Measurements from ENCODE around the gene CUEDC1.
"Not testable (repeated sequence)": the region's sequence is repeated elsewhere in the genome, so short reads cannot be mapped to it uniquely, and the experiment has no call there.

Gene CUEDC1

DNA sequence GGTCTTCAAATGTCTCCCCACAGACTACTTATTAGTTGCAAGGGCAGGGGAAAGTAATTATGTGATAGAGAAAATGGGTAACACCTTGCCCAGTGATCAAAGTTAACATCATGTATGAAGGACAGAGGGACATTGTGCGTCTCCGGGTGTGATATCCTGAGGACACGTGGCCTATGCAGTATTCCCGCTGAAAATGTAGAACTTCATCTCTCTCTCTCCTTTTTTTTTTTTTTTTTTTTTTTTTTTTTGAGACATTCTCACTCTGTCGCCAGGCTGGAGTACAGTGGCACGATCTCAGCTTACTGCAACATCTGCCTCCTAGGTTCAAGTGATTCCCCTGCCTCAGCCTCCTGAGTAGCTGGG, 7.9 kb upstream of the CUEDC1 start:
- Histone ChIP-seq H3K27me3 (ENCODE audit: control insufficient read depth in 3 of 3, insufficient read depth in 3 of 3, low read depth in 1 of 3, low read length in 3 of 3) (no peaks in the 10 kb centered on the region), H3K23ac (ENCODE audit: low read depth, low read length, poor library complexity) (no peak overlapping the region), H2BK5ac (ENCODE audit: low read length) (no peak overlapping the region), H2AFZ (ENCODE audit: low read length) (no peak overlapping the region), H3K14ac (ENCODE audit: low read length) (no peak overlapping the region), H3K4me2 (ENCODE audit: insufficient read depth, low read length, poor library complexity, severe bottlenecking) (no peak overlapping the region), H2BK15ac (ENCODE audit: low read length) (no peak overlapping the region), H3K9me3 (replicated peaks in 1 of 2; ENCODE audit: control insufficient read depth in 2 of 2, insufficient read depth in 1 of 2, low read depth in 1 of 2, low read length in 2 of 2) (no peaks in the 10 kb centered on the region), H3K4me3 (ENCODE audit: low read length in 2 of 2) (no peak overlapping the region), H3K4me1 (ENCODE audit: control insufficient read depth in 2 of 2, insufficient read depth in 1 of 2, low read depth in 1 of 2, low read length in 2 of 2) (peaks cover 0 to 1% of the 10 kb centered on the region in 2 donors), H4K91ac (ENCODE audit: low read depth, low read length, poor library complexity) (no peak overlapping the region), H3K18ac (ENCODE audit: low read length) (no peak overlapping the region), H4K8ac (ENCODE audit: low read depth, low read length) (no peak overlapping the region), H2AK5ac (ENCODE audit: low read depth, low read length) (no peak overlapping the region), H2BK120ac (ENCODE audit: low read depth, low read length) (no peak overlapping the region), H3K4ac (ENCODE audit: low read length) (no peak overlapping the region), H3K36me3 (replicated peaks in 1 of 2; ENCODE audit: control insufficient read depth in 2 of 2, insufficient read depth in 2 of 2, low read length in 2 of 2) (no peaks in the 10 kb centered on the region), H3K9ac (ENCODE audit: low read depth, low read length, poor library complexity) (no peak overlapping the region), H2BK12ac (ENCODE audit: low read length) (no peak overlapping the region), H3K27ac (replicated peaks; ENCODE audit: low read length) (no peak overlapping the region), H3K79me1 (ENCODE audit: low read depth, low read length) (no peaks in the 10 kb centered on the region)
- no CpG with 5 or more reads among the region's 6 CpGs for WGBS, 2 donors (ENCODE audit: extremely low coverage in 2 of 2, insufficient read length in 2 of 2, insufficient replicate concordance in 1 of 2)
- no peak for DNase-seq (ENCODE audit: low spot score)

DNA sequence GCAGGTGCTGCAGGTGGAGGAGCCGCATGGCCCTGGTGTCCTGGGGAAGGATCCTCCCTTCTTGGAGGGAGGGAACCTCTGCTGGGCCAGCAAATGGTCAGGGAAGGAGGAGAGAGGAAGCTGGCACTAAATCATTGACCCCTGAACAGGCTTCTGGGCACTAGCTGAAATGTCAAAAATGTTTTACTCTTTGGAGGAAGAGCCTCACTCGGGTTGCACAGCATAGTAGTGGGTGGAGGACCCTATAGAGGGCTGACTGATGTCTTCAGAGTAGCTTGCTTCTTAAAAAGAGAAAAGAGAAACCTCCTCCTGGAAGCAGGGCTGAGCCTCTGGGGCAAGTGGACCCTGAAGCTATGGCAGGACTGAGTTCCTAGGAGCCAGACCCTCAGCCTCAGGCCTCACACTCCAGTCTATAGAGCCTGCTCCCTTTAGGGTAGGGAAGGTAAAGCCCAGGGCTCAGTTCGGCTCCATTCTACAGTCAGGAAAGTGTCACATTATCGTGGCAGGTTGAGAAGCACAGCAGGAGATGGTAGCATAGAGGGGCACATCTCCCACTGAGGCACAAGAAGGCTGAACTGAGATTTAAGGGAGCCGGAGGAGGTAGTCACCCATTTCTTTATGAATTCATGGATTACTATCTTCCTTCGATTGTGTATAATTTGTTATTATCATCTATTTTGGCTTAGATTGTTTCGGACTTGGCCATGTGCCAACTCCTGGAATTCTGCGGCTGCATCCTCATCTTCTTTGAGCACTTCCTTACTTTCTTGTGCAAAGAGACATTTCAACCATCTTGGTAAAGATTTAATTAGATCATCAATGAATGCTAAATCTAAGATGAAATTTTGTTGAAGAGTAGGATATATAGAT, 7.3 kb upstream of the CUEDC1 start:
- Histone ChIP-seq H2BK120ac (ENCODE audit: low read depth, low read length) (no peak overlapping the region), H3K27me3 (ENCODE audit: control insufficient read depth in 3 of 3, insufficient read depth in 3 of 3, low read depth in 1 of 3, low read length in 3 of 3) (no peaks in the 10 kb centered on the region), H2AK5ac (ENCODE audit: low read depth, low read length) (no peak overlapping the region), H3K4me1 (ENCODE audit: control insufficient read depth in 2 of 2, insufficient read depth in 1 of 2, low read depth in 1 of 2, low read length in 2 of 2) (peaks cover 0 to 1% of the 10 kb centered on the region in 2 donors), H3K79me1 (ENCODE audit: low read depth, low read length) (no peaks in the 10 kb centered on the region), H3K9me3 (replicated peaks in 1 of 2; ENCODE audit: control insufficient read depth in 2 of 2, insufficient read depth in 1 of 2, low read depth in 1 of 2, low read length in 2 of 2) (no peaks in the 10 kb centered on the region), H3K4me2 (ENCODE audit: insufficient read depth, low read length, poor library complexity, severe bottlenecking) (no peak overlapping the region), H3K36me3 (replicated peaks in 1 of 2; ENCODE audit: control insufficient read depth in 2 of 2, insufficient read depth in 2 of 2, low read length in 2 of 2) (no peaks in the 10 kb centered on the region), H3K27ac (replicated peaks; ENCODE audit: low read length) (no peak overlapping the region), H3K9ac (ENCODE audit: low read depth, low read length, poor library complexity) (no peak overlapping the region), H3K4me3 (ENCODE audit: low read length in 2 of 2) (no peak overlapping the region), H2AFZ (ENCODE audit: low read length) (no peak overlapping the region), H3K18ac (ENCODE audit: low read length) (no peak overlapping the region), H2BK15ac (ENCODE audit: low read length) (no peak overlapping the region), H4K91ac (ENCODE audit: low read depth, low read length, poor library complexity) (no peak overlapping the region), H4K8ac (ENCODE audit: low read depth, low read length) (no peak overlapping the region), H3K23ac (ENCODE audit: low read depth, low read length, poor library complexity) (no peak overlapping the region), H3K14ac (ENCODE audit: low read length) (no peak overlapping the region), H3K4ac (ENCODE audit: low read length) (no peak overlapping the region), H2BK12ac (ENCODE audit: low read length) (no peak overlapping the region), H2BK5ac (ENCODE audit: low read length) (no peak overlapping the region)
- no CpG with 5 or more reads among the region's 8 CpGs for WGBS, 2 donors (ENCODE audit: extremely low coverage in 2 of 2, insufficient read length in 2 of 2, insufficient replicate concordance in 1 of 2)
- no peak for DNase-seq (ENCODE audit: low spot score)

DNA sequence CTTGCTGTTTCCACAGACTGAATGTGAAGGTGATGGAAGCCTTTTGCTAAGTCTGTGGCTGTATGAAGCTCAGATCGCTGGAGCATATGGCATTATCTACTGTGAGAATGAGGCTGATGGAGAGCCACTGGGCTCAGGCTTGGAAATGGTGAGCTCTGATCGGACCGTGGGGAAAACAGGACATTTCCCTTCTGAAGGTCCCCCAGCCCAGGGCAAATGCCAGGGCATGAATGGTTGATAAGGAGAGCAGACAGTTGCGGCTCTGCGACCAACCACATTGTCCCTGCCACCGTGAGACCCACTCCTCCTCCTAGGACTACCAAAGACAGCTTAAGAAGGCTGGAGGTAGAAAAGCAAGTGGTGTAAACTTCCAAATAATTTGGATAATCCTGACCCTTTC, 4.7 kb upstream of the CUEDC1 start:
- DNase-seq (ENCODE audit: low spot score) = no peak
- Histone ChIP-seq H3K18ac (ENCODE audit: low read length) (peak overlapping the region; percentile 54), H2AK5ac (ENCODE audit: low read depth, low read length) (no peak overlapping the region), H4K91ac (ENCODE audit: low read depth, low read length, poor library complexity) (no peak overlapping the region), H3K36me3 (replicated peaks in 1 of 2; ENCODE audit: control insufficient read depth in 2 of 2, insufficient read depth in 2 of 2, low read length in 2 of 2) (no peaks in the 10 kb centered on the region), H3K4me1 (ENCODE audit: control insufficient read depth in 2 of 2, insufficient read depth in 1 of 2, low read depth in 1 of 2, low read length in 2 of 2) (peaks cover 10 to 11% of the 10 kb centered on the region in 2 donors), H2AFZ (ENCODE audit: low read length) (no peak overlapping the region), H2BK5ac (ENCODE audit: low read length) (no peak overlapping the region), H3K4ac (ENCODE audit: low read length) (no peak overlapping the region), H3K27ac (replicated peaks; ENCODE audit: low read length) (no peak overlapping the region), H3K4me2 (ENCODE audit: insufficient read depth, low read length, poor library complexity, severe bottlenecking) (no peak overlapping the region), H3K9ac (ENCODE audit: low read depth, low read length, poor library complexity) (no peak overlapping the region), H3K79me1 (ENCODE audit: low read depth, low read length) (no peaks in the 10 kb centered on the region), H2BK15ac (ENCODE audit: low read length) (no peak overlapping the region), H3K14ac (ENCODE audit: low read length) (no peak overlapping the region), H3K9me3 (replicated peaks in 1 of 2; ENCODE audit: control insufficient read depth in 2 of 2, insufficient read depth in 1 of 2, low read depth in 1 of 2, low read length in 2 of 2) (no peaks in the 10 kb centered on the region), H3K27me3 (ENCODE audit: control insufficient read depth in 3 of 3, insufficient read depth in 3 of 3, low read depth in 1 of 3, low read length in 3 of 3) (peaks cover 0 to 13% (median 0%) of the 10 kb centered on the region in 3 experiments), H2BK120ac (ENCODE audit: low read depth, low read length) (no peak overlapping the region), H3K4me3 (ENCODE audit: low read length in 2 of 2) (no peak overlapping the region), H3K23ac (ENCODE audit: low read depth, low read length, poor library complexity) (no peak overlapping the region), H4K8ac (ENCODE audit: low read depth, low read length) (no peak overlapping the region), H2BK12ac (ENCODE audit: low read length) (no peak overlapping the region)
- WGBS, 2 donors (ENCODE audit: extremely low coverage in 2 of 2, insufficient read length in 2 of 2, insufficient replicate concordance in 1 of 2) = no CpG with 5 or more reads among the region's 6 CpGs

DNA sequence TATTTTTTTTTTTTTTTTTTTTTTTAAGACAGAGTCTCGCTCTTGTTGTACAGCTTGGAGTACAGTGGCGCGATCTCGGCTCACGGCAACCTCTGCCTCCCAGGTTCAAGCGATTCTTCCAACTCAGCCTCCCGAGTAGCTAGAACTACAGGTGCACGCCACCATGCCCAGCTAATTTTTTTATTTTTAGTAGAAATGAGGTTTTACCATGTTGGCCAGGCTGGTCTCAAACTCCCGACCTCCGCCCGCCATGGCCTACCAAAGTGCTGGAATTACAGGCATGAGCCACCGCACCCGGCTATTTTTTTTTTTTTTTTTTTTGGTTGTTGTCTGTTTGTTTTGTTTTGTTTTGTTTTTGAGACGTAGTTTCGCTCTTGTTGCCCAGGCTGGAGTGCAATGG, 3.2 kb upstream of the CUEDC1 start:
- not testable (repeated sequence) for H3K79me1 ChIP-seq (ENCODE audit: low read depth, low read length); DNase-seq (ENCODE audit: low spot score)
- no CpG with 5 or more reads among the region's 15 CpGs for WGBS, 2 donors (ENCODE audit: extremely low coverage in 2 of 2, insufficient read length in 2 of 2, insufficient replicate concordance in 1 of 2)

More for the DNA sequence above, 3.2 kb upstream of the CUEDC1 start:
- not testable (repeated sequence) for H2BK120ac ChIP-seq (ENCODE audit: low read depth, low read length); H2BK15ac ChIP-seq (ENCODE audit: low read length); H2AFZ ChIP-seq (ENCODE audit: low read length); H3K14ac ChIP-seq (ENCODE audit: low read length); H3K23ac ChIP-seq (ENCODE audit: low read depth, low read length, poor library complexity); H3K4ac ChIP-seq (ENCODE audit: low read length); H3K36me3 ChIP-seq (replicated peaks in 1 of 2; ENCODE audit: control insufficient read depth in 2 of 2, insufficient read depth in 2 of 2, low read length in 2 of 2); H2BK5ac ChIP-seq (ENCODE audit: low read length); H4K91ac ChIP-seq (ENCODE audit: low read depth, low read length, poor library complexity); H3K18ac ChIP-seq (ENCODE audit: low read length); H3K9ac ChIP-seq (ENCODE audit: low read depth, low read length, poor library complexity); H3K4me2 ChIP-seq (ENCODE audit: insufficient read depth, low read length, poor library complexity, severe bottlenecking); H3K4me3 ChIP-seq (ENCODE audit: low read length in 2 of 2); H2BK12ac ChIP-seq (ENCODE audit: low read length); H3K9me3 ChIP-seq (replicated peaks in 1 of 2; ENCODE audit: control insufficient read depth in 2 of 2, insufficient read depth in 1 of 2, low read depth in 1 of 2, low read length in 2 of 2); H4K8ac ChIP-seq (ENCODE audit: low read depth, low read length); H2AK5ac ChIP-seq (ENCODE audit: low read depth, low read length); H3K27ac ChIP-seq (replicated peaks; ENCODE audit: low read length)
- Histone ChIP-seq H3K27me3 (ENCODE audit: control insufficient read depth in 3 of 3, insufficient read depth in 3 of 3, low read depth in 1 of 3, low read length in 3 of 3) (peaks cover 0 to 13% (median 0%) of the 10 kb centered on the region in 3 experiments), H3K4me1 (ENCODE audit: control insufficient read depth in 2 of 2, insufficient read depth in 1 of 2, low read depth in 1 of 2, low read length in 2 of 2) (peaks cover 15 to 17% of the 10 kb centered on the region in 2 donors)
